Stimulated activated CD8-positive, alpha-beta memory T cell treated with anti-CD3 and anti-CD28 coated beads, Interleukin-2, amount 100 ng/mL, for 1 hour (primary cell): ENCODE results near the gene SPDYE16.
"Not testable (repeated sequence)": the region's sequence is repeated elsewhere in the genome, so short reads cannot be mapped to it uniquely, and the experiment has no call there.

Source experiments
- DNase-seq, 2 donors: peaks; one replicate each; pipeline ENCODE4 v3.0.0-alpha.2; 2020; ENCODE audit warnings: low read depth in 2 of 2

Gene SPDYE16, protein sequence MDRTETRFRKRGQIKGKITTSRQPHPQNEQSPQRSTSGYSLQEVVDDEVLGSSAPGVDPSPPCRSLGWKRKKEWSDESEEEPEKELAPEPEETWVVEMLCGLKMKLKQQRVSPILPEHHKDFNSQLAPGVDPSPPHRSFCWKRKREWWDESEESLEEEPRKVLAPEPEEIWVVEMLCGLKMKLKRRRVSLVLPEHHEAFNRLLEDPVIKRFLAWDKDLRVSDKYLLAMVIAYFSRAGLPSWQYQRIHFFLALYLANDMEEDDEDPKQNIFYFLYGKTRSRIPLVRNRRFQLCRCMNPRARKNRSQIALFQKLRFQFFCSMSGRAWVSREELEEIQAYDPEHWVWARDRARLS

DNA sequence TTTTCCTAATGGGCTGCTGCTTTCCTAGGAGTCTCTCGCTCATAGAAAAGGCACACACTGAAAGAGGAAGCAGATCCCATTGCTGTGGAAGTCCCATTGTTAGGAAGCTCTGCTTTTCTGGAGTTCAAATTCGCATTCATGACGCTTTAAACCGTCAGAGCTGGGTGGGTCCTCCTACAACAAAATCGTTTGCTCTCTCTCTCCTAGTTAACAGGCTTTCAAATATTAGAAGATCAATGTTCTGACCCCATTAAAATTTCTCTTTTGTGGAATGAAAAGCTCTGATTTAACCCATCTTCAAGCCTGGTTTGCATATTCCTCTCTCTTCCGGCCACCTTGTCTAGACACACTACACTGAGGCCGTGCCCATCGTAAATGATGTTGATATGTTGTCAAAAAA is at the start of gene SPDYE16:
Gene SPDYE16, minus strand, starts transcription at position 101 of the 400 bp plus-strand sequence. CDS start 1,838 bp downstream, outside the sequence.
- DNase-seq, result not testable (repeated sequence)

DNA sequence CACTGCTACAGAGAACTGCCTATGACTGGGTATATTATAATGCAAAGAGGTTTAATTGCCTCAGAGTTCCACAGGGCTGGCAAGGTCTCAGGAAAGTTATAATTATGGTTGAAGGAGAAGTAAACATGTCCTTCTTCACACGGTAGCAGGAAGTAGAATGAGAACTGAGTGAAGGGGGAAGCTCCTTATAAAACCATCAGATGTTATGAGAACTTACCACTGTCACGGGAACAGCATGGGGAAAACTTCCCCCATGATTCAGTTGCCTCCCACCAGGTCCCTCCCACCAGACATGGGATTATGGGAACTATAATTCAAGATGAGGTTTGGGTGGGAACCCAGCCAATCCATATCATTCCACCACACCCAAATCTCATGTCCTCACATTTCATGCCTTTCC is 49.6 kb upstream of the SPDYE16 start:
- not testable (repeated sequence) for DNase-seq

- DNase-seq, result not testable (repeated sequence)
Measured at GRCh38 chr7:76591602-76592304, 48.7 kb upstream of the SPDYE16 start.

DNA sequence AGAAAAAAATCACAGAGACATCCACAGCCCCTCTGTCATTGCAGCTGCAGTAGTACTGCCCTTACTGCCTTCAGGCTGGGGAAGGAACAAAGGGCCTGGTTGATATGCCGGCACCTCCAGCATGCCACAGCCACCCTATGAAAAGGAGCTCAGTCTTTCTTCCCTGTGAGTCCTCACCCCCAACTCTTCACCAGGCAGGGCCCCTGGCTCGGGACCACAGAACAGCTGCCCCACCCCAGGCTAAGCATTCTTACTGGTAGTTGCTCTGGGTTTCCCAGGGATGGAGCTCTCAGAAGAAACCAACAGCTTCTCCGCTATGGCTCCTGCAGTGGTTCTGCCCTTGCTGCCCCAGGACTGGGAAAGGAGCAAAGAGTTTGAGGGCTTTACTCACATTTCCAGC is 47.9 kb upstream of the SPDYE16 start:
- DNase-seq, result not testable (repeated sequence)

DNA sequence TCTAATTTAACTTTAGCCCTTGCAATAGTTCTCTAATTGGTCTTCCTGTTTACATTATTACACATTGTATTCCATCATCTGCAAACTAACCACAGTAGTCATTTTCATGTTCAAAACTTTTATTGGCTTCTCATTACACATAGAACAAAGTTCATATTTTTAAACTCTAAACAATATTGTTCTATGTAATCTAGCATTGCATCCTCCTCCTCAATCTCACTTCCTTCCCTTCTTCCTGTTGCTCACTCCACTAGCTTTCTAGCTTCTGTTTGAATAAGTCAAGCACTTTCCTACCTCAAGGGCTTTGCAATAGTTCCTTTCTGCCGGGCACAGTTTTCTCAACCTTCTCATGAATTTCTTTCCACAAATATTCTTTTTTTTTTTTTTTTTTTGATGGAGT is 45.5 kb upstream of the SPDYE16 start:
- DNase-seq, result not testable (repeated sequence)

DNA sequence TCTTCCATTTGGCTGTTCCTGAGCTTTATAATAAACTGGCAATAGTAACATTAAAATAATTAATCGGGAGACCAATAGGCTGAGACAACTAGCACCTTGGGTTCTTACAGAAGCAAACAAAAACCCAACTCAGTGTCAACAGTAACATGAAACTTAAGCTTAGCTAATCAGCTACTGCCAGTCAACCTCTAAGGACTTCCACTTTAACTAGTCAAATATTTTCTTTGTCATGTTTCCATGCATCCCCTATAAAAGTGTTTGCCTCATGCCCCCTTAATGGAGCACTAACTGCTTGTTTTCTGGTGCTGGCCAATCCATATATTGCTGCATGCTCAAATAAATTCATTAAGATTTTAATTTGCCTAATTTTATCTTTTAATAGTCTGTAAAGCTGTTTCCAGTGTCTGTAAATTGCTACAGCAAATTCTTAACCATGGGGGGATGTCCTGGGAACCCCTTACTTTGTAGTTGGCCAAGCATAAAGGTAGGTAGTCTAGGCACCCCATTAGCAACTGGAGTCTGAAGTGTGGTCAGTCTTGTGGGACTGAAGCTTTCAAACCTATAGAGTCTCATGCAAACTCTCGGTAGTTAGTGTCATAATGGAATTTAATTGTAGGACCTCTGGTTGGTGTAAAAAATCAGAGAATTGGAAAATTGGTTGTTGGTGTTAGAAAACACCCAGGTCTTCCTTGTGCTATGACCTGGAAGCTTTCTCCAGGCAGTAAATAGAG is 43.7 kb upstream of the SPDYE16 start:
- not testable (repeated sequence) for DNase-seq

DNA sequence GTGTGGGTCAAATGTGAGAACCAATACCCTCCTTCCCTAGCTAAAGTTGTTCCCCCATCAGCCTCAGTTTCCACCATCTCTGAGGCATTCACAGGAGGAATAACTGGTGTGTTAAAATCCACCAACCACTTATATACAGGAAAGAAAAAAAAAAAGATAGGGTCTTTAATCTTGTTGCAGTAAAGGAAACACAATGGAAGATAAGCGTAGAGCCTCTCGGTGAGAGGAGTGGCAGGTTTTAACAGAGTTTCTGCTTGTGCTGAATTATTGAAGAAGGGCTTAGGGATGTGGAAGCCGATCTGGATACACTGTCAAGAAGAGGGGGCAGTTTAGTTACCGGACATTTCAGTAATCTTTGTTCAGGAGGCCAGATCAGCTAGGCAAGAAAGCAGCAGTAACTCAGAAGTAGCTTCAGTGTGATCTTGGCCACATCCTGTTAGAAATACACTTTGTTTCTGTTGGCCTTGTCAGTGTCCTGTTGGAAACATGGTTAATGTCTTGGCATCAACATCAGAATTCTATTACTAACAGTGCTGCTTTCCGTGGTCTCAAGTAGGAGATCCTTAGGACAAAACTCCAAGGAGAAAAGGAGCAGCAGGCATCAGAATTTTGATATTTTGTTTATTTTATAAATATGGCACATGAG is 40.7 kb upstream of the SPDYE16 start:
- not testable (repeated sequence) for DNase-seq

DNA sequence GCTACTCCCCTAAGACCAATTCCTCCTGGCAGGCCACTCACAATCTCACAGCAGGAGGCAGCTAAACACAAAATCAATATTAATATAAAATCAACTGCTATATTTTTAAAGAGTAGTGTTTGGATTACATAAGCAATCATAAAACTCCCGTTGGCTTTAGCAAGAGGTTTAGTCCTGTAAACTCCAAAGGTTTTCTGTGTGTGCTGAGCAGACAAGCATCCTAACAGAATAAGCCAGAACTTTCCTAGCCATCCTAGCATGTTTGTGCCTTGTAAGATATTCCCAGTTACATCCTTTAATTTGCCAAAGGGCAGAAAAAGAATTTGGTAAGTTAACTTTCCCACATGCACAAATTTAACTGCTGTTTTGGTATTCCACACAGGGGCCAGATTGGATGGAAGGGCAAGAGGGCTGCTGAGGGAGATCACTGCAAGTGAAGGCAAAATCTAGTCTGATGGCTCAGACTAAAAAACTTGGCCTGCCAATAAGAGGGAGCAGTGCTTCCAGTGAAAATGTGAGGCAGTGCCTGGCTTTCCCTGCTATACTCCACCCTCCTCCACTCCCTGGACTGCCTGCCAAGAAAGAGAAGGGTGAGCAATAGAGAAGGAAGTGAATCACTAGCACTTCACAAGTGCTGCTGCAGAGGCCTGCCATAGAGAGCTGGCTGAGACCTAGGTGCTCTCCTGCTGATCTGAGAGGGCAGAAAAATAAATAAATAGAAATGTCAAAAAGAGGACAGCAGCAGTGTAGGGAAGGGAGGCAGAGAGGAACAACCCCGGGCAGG is 39.9 kb upstream of the SPDYE16 start:
- not testable (repeated sequence) for DNase-seq

- DNase-seq, result not testable (repeated sequence)
Measured at GRCh38 chr7:76575919-76576655, 33.0 kb upstream of the SPDYE16 start.

DNA sequence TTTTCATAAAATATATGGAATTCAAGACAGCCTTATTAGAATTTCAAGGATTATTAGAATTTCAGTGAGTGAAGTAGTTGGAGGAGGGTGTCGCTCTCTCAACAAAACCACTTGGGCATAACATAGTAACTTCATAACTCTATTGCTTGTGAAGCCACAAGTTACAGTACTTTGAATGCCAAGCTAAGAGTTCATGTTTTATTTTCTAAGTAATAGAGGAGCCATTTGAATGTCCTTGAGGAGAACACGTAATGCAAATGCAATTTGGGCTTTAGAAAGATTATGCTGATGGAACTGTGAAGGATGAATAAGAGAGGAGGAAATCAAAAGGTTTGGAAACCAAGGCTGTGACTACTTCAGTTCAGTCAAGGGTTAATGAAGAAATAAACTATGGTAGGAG is 32.3 kb upstream of the SPDYE16 start:
- not testable (repeated sequence) for DNase-seq

- DNase-seq, result not testable (repeated sequence)
Measured at GRCh38 chr7:76572296-76572695, 29.2 kb upstream of the SPDYE16 start.

GRCh38 chr7:76570324-76570775 is 27.3 kb upstream of the SPDYE16 start:
- not testable (repeated sequence) for DNase-seq

- DNase-seq, result not testable (repeated sequence)
Measured at GRCh38 chr7:76568742-76569141, 25.6 kb upstream of the SPDYE16 start.

- not testable (repeated sequence) for DNase-seq
Measured at GRCh38 chr7:76567753-76568152, 24.7 kb upstream of the SPDYE16 start.

GRCh38 chr7:76567311-76567710 is 24.2 kb upstream of the SPDYE16 start:
- DNase-seq, result not testable (repeated sequence)

DNA sequence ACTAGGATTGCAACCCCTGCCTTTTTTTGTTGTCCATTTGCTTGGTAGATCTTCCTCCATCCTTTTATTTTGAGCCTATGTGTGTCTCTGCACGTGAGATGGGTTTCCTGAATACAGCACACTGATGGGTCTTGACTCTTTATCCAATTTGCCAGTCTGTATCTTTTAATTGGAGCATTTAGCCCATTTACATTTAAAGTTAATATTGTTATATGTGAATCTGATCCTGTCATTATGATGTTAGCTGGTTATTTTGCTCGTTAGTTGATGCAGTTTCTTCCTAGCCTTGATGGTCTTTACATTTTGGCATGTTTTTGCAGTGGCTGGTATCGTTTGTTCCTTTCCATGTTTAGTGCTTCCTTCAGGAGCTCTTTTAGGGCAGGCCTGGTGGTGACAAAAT is 21.9 kb upstream of the SPDYE16 start:
- not testable (repeated sequence) for DNase-seq

DNA sequence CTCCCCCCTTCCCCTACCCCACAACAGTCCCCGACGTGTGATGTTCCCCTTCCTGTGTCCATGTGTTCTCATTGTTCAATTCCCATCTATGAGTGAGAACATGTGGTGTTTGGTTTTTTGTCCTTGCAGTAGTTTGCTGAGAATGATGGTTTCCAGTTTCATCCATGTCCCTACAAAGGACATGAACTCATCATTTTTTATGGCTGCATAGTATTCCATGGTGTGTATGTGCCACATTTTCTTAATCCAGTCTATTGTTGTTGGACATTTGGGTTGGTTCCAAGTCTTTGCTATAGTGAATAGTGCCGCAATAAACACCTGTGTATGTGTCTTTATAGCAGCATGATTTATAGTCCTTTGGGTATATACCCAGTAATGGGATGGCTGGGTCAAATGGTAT is 18.2 kb upstream of the SPDYE16 start:
- DNase-seq, result not testable (repeated sequence)

DNA sequence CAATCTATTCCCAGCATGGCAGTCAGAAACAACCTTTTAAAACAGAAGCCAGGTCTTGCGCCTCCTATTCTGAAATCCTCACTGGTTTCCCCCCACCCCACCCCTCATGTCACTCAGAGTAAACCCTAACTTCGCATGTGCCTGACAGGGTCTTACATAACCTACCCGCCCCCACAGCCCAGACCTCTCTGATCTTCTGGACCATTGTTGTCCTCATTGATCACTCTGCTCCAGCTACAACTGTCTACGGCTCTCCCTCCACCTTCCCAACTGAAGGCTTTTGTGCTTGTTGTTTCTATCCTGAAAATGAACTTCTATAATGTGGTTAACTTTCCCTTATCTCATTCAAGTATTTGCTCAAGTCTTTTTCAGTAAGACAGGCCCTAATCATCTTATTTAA is 17.1 kb upstream of the SPDYE16 start:
- not testable (repeated sequence) for DNase-seq

DNA sequence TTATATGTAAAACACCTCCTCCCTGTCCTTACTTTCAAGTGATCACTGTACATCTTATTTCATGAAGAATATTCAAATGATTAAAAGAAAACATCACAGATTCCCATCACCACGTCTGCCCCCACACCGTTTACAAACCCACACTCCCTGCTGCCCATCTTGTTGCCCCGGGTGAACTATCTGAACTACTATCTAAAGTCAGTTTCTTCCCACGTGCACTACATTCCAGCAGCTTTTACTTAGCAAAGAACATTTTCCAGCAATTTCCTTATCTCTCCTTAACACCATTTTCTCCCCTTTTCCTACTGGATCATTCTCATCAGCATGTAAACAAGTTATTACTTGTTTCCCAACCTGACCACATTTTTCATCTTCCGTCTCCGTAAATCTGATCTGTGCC is 16.6 kb upstream of the SPDYE16 start:
- DNase-seq, result not testable (repeated sequence)

DNA sequence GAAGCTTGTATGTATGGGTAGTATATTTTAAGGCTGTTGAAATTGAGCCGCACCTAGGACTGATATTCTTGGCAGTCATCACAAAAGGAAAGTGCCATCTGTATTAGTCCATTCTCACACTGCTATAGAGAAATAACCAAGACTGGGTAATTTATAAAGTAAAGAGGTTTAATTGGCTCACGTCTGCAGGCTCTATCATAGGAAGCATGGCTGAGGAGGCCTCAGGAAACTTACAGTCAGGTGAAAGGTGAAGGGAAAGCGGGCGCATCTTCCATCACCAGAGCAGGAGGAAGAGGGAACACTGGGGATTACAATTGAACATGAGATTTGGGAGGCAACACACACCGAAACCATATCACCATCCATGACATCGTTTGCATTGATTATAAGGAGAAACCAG is 8.9 kb upstream of the SPDYE16 start:
- not testable (repeated sequence) for DNase-seq
